GM12891 (cell line): ENCODE results near the gene ESCO1.

Source experiments
- DNase-seq: peaks from one replicate; pipeline ENCODE4 v3.0.0; 2011; ENCODE audit warnings: low spot score; ENCODE audit not compliant: insufficient read length
- FAIRE-seq: peaks from 2 replicates; lab custom pipeline; 2011; peaks lifted over from hg19 to GRCh38; lab: Jason Lieb, UNC
- PAX5 ChIP-seq: IDR thresholded peaks from 2 replicates; pipeline ENCODE4 v1.6.1; 2011; ENCODE audit warnings: low read length, moderate library complexity, mild to moderate bottlenecking; ENCODE audit not compliant: insufficient read depth, severe bottlenecking
- POLR2A ChIP-seq: IDR thresholded peaks from 2 replicates; pipeline ENCODE4 v1.6.1; 2011; ENCODE audit warnings: low read depth, low read length, control low read depth
- POLR2AphosphoS5 ChIP-seq: IDR thresholded peaks from 2 replicates; pipeline ENCODE4 v1.6.1; 2011; ENCODE audit warnings: low read depth, low read length, control low read depth
- POU2F2 ChIP-seq: IDR thresholded peaks from 2 replicates; pipeline ENCODE4 v1.6.1; 2011; ENCODE audit warnings: low read depth, mild to moderate bottlenecking, control low read depth, low read length, moderate library complexity
- SPI1 ChIP-seq: IDR thresholded peaks from 2 replicates; pipeline ENCODE4 v1.6.1; 2011; ENCODE audit warnings: low read depth, low read length, control low read depth
- TAF1 ChIP-seq: IDR thresholded peaks from 2 replicates; pipeline ENCODE4 v1.6.1; 2011; ENCODE audit warnings: low read depth, low read length, control low read depth

Gene ESCO1

DNA sequence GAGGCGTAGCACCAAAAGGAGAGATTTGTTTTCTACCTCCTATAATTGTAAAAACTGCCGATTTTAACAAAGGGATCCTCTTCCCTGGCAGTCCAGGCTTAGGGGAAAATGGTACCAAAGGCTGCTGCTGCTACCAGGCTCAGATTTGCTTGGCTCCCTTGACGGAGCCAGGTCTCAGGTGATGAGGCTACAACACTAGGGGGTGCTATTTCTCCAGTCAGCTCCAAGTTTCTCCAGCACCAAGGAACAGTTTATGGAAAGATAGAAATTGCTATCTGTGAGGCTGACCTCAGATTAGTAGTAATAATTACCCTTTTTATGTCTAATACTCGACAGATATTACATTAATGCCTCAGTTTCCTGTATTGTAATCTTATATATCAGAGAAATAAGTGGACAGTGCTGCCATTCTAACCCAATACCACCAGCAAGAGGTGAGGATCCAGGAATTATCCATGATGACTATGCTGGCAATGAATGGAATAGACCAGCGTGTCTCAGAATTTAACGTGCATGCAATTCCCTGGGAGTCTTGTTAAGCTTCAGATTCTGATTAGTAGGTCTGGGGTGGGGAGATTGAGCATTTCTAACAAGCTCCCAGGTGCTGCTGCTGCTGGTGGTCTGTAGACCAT is 111.3 kb downstream of the ESCO1 start:
- peak; percentile 89 for FAIRE-seq
- no peak for TF ChIP-seq TAF1
- TF ChIP-seq SPI1, result no peak
- TF ChIP-seq POU2F2, result no peak
- TF ChIP-seq POLR2A, result no peak
- no peak for TF ChIP-seq POLR2AphosphoS5
- TF ChIP-seq PAX5, result no peak
- DNase-seq, result peak; percentile 50

DNA sequence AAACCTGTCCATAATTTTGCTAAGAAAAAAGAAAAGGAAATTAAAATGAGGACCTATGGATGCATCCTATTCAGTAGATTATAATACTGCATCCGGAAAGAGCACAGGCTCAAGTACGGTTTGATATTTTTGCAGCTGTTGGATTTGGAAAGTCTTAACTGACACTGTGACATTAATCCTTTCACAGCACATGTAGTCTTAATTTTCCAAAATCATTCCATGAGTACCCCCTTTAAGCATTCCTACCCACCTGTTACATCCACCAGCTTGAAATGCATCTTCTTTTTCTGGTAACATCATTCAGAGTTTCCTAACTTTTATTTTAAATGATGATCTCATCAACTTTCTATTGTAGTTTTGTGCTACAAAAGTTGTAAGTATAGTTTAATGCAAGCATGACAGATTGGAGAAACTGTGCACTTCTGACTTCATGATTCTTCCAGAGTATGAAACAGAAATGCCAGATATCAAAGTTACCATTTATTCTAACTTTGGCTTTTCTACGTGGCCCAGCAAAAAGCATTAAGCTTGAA is 113.5 kb downstream of the ESCO1 start:
- no peak for FAIRE-seq
- no peak for DNase-seq
- TF ChIP-seq POU2F2 (no peak), PAX5 (no peak), POLR2A (no peak), POLR2AphosphoS5 (no peak), TAF1 (no peak), SPI1 (no peak)

DNA sequence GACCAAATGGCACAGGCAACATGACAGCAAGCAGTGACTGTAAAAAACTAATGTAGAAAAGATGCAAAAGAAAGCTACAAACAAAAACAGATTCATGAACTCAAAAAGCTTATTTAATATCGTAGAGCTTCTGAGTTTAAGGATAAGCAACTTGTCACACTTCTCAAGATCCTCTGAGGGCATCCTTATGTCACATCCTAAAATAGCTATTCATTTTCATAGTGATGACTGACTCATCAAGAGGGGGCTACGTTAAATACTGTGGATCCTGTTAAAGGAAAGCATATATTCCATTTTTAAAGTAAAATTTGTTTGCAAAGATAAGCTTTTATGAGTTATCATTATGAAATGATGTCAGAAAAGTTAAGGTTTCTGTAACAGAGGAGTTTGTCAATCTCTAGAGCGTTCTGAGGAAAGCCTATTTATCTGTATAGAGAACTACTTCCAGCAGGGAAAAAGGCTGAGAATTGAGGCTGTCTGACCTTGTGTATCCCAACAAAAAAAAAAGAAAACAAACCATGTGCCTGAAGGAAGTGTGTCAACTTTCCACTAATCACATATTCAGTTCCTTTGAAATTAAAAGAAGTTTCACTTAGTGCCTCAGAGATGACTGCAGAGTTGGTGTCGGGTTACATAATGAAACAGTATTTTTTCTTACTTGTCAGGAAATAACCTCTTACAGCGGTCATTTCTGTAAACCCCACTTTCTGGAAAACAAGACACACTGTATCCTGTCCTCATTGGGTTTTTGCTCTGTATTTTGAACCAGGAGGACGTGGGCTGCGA is 115.5 kb downstream of the ESCO1 start:
- FAIRE-seq (no peak), DNase-seq (no peak)
- no peak for TF ChIP-seq POLR2A
- TF ChIP-seq POU2F2, result no peak
- no peak for TF ChIP-seq POLR2AphosphoS5

DNA sequence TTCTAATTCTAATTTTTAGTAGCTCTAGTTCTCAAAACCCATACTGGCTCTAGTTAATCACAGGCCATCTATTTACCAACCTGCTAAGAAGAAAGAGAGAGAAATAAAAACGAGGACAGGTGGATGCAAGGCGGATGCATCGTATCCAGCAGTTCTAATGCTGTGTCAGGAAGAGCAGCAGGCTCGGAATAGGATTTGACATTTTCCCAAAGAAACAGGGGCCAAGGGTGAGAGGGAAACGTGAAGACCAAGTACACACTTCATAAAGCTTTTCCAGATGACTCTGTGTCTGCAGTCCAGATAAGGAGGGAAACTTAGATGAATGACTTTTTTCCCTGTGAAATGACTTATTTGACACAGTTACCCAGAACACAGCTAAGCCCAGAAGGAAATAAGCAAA is 117.5 kb downstream of the ESCO1 start:
- FAIRE-seq (no peak), DNase-seq (no peak)
- TF ChIP-seq POLR2AphosphoS5 (no peak), TAF1 (no peak), POU2F2 (no peak)

DNA sequence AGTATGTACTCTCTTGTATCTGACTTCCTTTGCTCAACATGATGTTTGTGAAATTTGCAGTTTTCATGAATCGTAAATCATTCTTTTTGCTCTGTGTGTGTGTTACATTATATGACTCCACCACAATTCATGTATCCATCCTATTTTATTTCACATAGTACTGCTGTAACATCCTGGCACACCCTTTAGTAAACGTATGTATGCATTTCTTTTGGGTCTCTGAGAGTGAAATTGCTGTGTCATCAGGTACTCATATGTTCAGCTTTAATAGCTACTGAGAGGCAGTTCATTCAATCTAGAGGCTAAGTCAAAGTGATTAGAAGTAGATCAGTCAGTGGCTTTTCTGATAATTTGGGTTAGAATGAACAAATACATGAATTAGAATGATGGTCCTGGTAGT is 118.8 kb downstream of the ESCO1 start:
- FAIRE-seq (no peak), DNase-seq (no peak)
- TF ChIP-seq PAX5, result no peak
- no peak for TF ChIP-seq POU2F2
- TF ChIP-seq TAF1, result no peak
- TF ChIP-seq SPI1, result no peak
- TF ChIP-seq POLR2A, result no peak
- no peak for TF ChIP-seq POLR2AphosphoS5

DNA sequence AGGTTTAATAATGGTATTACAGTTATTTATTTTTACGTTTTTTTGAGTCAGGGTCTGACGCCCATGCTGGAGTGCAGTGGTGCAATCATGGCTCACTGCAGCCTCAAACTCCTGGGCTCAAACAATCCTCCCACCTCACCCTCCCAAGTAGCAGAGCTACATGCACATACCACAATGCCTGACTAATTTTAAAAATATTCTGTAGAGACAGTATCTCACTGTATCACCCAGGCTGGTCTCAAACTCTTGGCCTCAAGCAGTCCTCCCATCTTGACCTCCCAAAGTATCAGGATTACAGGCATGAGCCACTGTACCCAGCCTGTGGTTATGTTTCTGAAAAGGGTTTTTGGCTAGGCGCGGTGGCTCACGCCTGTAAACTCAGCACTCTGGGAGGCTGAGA is 120.8 kb downstream of the ESCO1 start:
- DNase-seq (no peak), FAIRE-seq (no peak)
- TF ChIP-seq POLR2A (no peak), POU2F2 (no peak), POLR2AphosphoS5 (no peak), SPI1 (no peak), TAF1 (no peak), PAX5 (no peak)
